GM12891 (cell line): ENCODE data around the gene ALK.

ENCODE experiments used
- PAX5 ChIP-seq: IDR thresholded peaks from 2 replicates; pipeline ENCODE4 v1.6.1; 2011; ENCODE audit warnings: low read length, moderate library complexity, mild to moderate bottlenecking; ENCODE audit not compliant: insufficient read depth, severe bottlenecking
- POLR2A ChIP-seq: IDR thresholded peaks from 2 replicates; pipeline ENCODE4 v1.6.1; 2011; ENCODE audit warnings: low read depth, low read length, control low read depth
- POLR2AphosphoS5 ChIP-seq: IDR thresholded peaks from 2 replicates; pipeline ENCODE4 v1.6.1; 2011; ENCODE audit warnings: low read depth, low read length, control low read depth
- SPI1 ChIP-seq: IDR thresholded peaks from 2 replicates; pipeline ENCODE4 v1.6.1; 2011; ENCODE audit warnings: low read depth, low read length, control low read depth
- TAF1 ChIP-seq: IDR thresholded peaks from 2 replicates; pipeline ENCODE4 v1.6.1; 2011; ENCODE audit warnings: low read depth, low read length, control low read depth

- TF ChIP-seq TAF1 (no peak), POLR2A (no peak), SPI1 (no peak), POLR2AphosphoS5 (no peak), PAX5 (no peak)
These were observed 360.2 kb downstream of the ALK start for GRCh38 chr2:29561181-29561580.
